Stimulated activated CD8-positive, alpha-beta memory T cell treated with anti-CD3 and anti-CD28 coated beads, Interleukin-2, amount 100 ng/mL, for 48 hours (primary cell): ENCODE results near the gene COL4A1.

Source experiments
- DNase-seq, 2 donors: peaks; one replicate each; pipeline ENCODE4 v3.0.0-alpha.2; 2020; ENCODE audit warnings: low read depth in 2 of 2

Gene COL4A1

GRCh38 chr13:110221406-110222117 lies 85.4 kb downstream of the COL4A1 start:
- no peak for DNase-seq

GRCh38 chr13:110220471-110220870 lies 86.5 kb downstream of the COL4A1 start:
- DNase-seq = no peak

GRCh38 chr13:110218581-110219201 lies 88.3 kb downstream of the COL4A1 start:
- DNase-seq = no peak

GRCh38 chr13:110217811-110218210 lies 89.1 kb downstream of the COL4A1 start:
- no peak for DNase-seq

- no peak for DNase-seq
Observed at GRCh38 chr13:110217085-110217484, 89.9 kb downstream of the COL4A1 start.

- no peak for DNase-seq
Observed at GRCh38 chr13:110216398-110217041, 90.4 kb downstream of the COL4A1 start.

GRCh38 chr13:110216006-110216397 lies 91.0 kb downstream of the COL4A1 start:
- DNase-seq = no peak

GRCh38 chr13:110215606-110216005 lies 91.4 kb downstream of the COL4A1 start:
- no peak for DNase-seq

- DNase-seq = no peak
Observed at GRCh38 chr13:110214637-110215036, 92.3 kb downstream of the COL4A1 start.

GRCh38 chr13:110213461-110214074 lies 93.4 kb downstream of the COL4A1 start:
- no peak for DNase-seq

GRCh38 chr13:110212529-110212928 lies 94.4 kb downstream of the COL4A1 start:
- no peak for DNase-seq

- DNase-seq = no peak
Observed at GRCh38 chr13:110211735-110212134, 95.2 kb downstream of the COL4A1 start.

- no peak for DNase-seq
Observed at GRCh38 chr13:110211046-110211445, 95.9 kb downstream of the COL4A1 start.

GRCh38 chr13:110210604-110210985 lies 96.4 kb downstream of the COL4A1 start:
- no peak for DNase-seq

GRCh38 chr13:110209950-110210603 lies 96.9 kb downstream of the COL4A1 start:
- DNase-seq = no peak

GRCh38 chr13:110208116-110208515 lies 98.8 kb downstream of the COL4A1 start:
- no peak for DNase-seq

- no peak for DNase-seq
Observed at GRCh38 chr13:110206996-110207395, 100.0 kb downstream of the COL4A1 start.

GRCh38 chr13:110206185-110206584 lies 100.8 kb downstream of the COL4A1 start:
- no peak for DNase-seq

GRCh38 chr13:110201114-110201513 lies 105.8 kb downstream of the COL4A1 start:
- DNase-seq = no peak

- no peak for DNase-seq
Observed at GRCh38 chr13:110200276-110200870, 106.6 kb downstream of the COL4A1 start.

GRCh38 chr13:110199046-110199831 lies 107.7 kb downstream of the COL4A1 start:
- DNase-seq = no peak
